DOHH2 (cell line): Measurements from ENCODE around the gene PRR16.
"Not testable (repeated sequence)": the region's sequence is repeated elsewhere in the genome, so short reads cannot be mapped to it uniquely, and the experiment has no call there.

Source experiments
- H3F3A ChIP-seq: fragments of 200-600 bp; sonication (generic), shearing (Covaris generic); 2 replicates; pipeline ENCODE4 v1.6.0; 2016; ENCODE audit warnings: antibody characterized with exemption, mild to moderate bottlenecking; ENCODE audit not compliant: control insufficient read depth, insufficient read depth
- H3K27ac ChIP-seq: fragments of 200-600 bp; sonication (generic); 2 replicates; pipeline ENCODE4 v1.5.1; 2014; ENCODE audit warnings: low read depth, mild to moderate bottlenecking, low read length, moderate library complexity
- H3K27me3 ChIP-seq: fragments of 200-600 bp; sonication (generic); 2 replicates; pipeline ENCODE4 v1.6.1; 2014; ENCODE audit warnings: mild to moderate bottlenecking, low read length, mixed read lengths; ENCODE audit not compliant: control insufficient read depth
- H3K36me3 ChIP-seq: fragments of 200-600 bp; sonication (generic); 2 replicates; pipeline ENCODE4 v1.6.1; 2014; ENCODE audit warnings: mild to moderate bottlenecking, low read length, moderate library complexity, mixed read lengths; ENCODE audit not compliant: control insufficient read depth
- H3K4me1 ChIP-seq: fragments of 200-600 bp; sonication (generic); 2 replicates; pipeline ENCODE4 v1.6.1; 2014; ENCODE audit warnings: mild to moderate bottlenecking, low read length, mixed read lengths; ENCODE audit not compliant: control insufficient read depth
- H3K4me2 ChIP-seq: fragments of 200-600 bp; sonication (generic); 2 replicates; pipeline ENCODE4 v1.6.0; 2014; ENCODE audit warnings: mild to moderate bottlenecking, low read length, moderate library complexity
- H3K4me3 ChIP-seq: fragments of 200-600 bp; sonication (generic); 2 replicates; pipeline ENCODE4 v1.5.1; 2014; ENCODE audit warnings: mild to moderate bottlenecking, low read length, mixed read lengths
- H3K79me2 ChIP-seq: fragments of 200-600 bp; sonication (generic); 2 replicates; pipeline ENCODE4 v1.6.1; 2014; ENCODE audit warnings: mild to moderate bottlenecking, low read length, mixed read lengths; ENCODE audit not compliant: control insufficient read depth
- H3K9me2 ChIP-seq: fragments of 200-600 bp; sonication (generic); replicated peaks from 2 replicates; pipeline ENCODE4 v1.6.1; 2014; ENCODE audit warnings: mild to moderate bottlenecking, low read length, mixed read lengths; ENCODE audit not compliant: control insufficient read depth
- H3K9me3 ChIP-seq: fragments of 200-600 bp; sonication (generic); 2 replicates; pipeline ENCODE4 v1.6.1; 2014; ENCODE audit warnings: antibody characterized with exemption, low read length, mixed read lengths; ENCODE audit not compliant: control insufficient read depth, insufficient read depth
- H4K20me1 ChIP-seq: fragments of 200-600 bp; sonication (generic); 2 replicates; pipeline ENCODE4 v1.6.0; 2014; ENCODE audit warnings: low read depth, mild to moderate bottlenecking, antibody characterized with exemption, low read length, moderate library complexity; ENCODE audit not compliant: control insufficient read depth, insufficient read depth
- EZH2phosphoT487 ChIP-seq: fragments of 200-600 bp; sonication (generic); IDR thresholded peaks from 2 replicates; pipeline ENCODE4 v1.6.1; 2017; ENCODE audit warnings: borderline replicate concordance, mild to moderate bottlenecking, antibody characterized with exemption, low read length, moderate library complexity, mixed read lengths
- TF ChIP-seq, protein P1 (sequence below): fragments of 200-600 bp; sonication (generic); IDR thresholded peaks from one replicate; pipeline ENCODE4 v1.5.1; 2014; ENCODE audit warnings: antibody characterized with exemption, mild to moderate bottlenecking, low read depth, low read length; ENCODE audit not compliant: poor library complexity, severe bottlenecking

PRR16 gene

DNA sequence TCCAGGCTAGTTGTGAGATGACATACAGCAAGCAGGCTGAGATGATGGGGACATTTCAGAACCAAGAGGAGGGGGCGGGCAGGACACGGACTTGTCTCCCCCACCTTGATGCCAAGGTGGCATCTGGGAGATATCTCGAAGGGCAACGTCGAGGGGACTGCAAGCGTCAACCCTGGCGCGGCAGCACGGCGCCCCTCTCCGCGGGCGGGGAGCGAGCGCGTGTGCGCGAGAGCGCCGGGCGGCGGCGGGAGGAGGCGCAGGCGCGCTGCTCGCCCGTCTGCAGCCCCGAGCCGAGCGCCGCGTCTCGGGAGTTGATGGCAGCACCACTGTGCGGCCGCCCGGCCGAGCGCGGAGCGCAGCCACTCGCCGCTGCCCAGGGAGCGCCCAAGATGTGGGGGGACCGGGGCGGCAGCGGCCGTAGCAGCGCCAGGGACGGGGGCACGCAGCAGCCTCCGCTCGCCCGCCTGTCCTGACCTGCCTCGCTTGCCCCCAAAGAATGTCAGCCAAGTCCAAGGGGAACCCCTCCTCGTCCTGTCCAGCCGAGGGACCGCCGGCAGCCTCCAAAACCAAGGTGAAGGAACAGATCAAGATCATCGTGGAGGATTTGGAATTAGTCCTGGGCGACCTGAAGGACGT, at the start of gene PRR16:
Gene PRR16 (plus strand): TSS at position 310 of the 636 bp plus-strand sequence.
- Histone ChIP-seq H3K36me3 (no peaks in the 10 kb centered on the region), H3K27ac (0 out of 2 replicates have a peak within 1 kb of the TSS, but pooled peaks have one; percentile 11), H3K9me2 (no peaks in the 10 kb centered on the region), H3K4me1 (peaks cover 13% of the 10 kb centered on the region), H3K9me3 (no peaks in the 10 kb centered on the region), H3K4me2 (peak within 1 kb of the TSS; percentile 41), H4K20me1 (no peaks in the 10 kb centered on the region), H3K4me3 (peak within 1 kb of the TSS; percentile 34), H3K79me2 (no peaks in the 10 kb centered on the region), H3K27me3 (no peaks in the 10 kb centered on the region), H3F3A (no peaks in the 10 kb centered on the region)
- TF ChIP-seq, protein P1, sequence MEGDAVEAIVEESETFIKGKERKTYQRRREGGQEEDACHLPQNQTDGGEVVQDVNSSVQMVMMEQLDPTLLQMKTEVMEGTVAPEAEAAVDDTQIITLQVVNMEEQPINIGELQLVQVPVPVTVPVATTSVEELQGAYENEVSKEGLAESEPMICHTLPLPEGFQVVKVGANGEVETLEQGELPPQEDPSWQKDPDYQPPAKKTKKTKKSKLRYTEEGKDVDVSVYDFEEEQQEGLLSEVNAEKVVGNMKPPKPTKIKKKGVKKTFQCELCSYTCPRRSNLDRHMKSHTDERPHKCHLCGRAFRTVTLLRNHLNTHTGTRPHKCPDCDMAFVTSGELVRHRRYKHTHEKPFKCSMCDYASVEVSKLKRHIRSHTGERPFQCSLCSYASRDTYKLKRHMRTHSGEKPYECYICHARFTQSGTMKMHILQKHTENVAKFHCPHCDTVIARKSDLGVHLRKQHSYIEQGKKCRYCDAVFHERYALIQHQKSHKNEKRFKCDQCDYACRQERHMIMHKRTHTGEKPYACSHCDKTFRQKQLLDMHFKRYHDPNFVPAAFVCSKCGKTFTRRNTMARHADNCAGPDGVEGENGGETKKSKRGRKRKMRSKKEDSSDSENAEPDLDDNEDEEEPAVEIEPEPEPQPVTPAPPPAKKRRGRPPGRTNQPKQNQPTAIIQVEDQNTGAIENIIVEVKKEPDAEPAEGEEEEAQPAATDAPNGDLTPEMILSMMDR: no peak
- TF ChIP-seq EZH2phosphoT487: no peak

DNA sequence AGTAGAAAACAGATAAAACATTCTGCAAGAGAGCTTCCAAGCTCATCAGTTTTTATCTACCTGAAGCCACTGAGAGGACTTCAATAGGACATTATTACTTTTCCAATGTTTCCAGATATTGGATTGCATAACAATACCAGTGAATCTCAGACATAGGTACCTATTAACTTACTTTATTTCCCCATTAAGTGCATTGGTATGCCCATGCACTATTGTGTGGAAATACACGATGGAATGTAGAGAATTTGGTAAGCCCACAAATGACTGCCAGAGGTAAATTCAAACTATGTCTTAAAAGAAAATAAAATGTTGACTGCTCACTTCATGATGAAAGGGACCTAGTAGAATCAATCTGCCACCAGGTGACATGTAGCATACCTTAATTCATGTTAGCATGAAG, 48.1 kb upstream of the PRR16 start:
- Histone ChIP-seq H3K4me1 (no peaks in the 10 kb centered on the region), H4K20me1 (no peaks in the 10 kb centered on the region), H3K4me3 (no peak overlapping the region), H3K4me2 (no peak overlapping the region), H3K79me2 (no peaks in the 10 kb centered on the region), H3K36me3 (no peaks in the 10 kb centered on the region), H3K9me2 (no peaks in the 10 kb centered on the region), H3K27ac (no peak overlapping the region), H3K27me3 (no peaks in the 10 kb centered on the region), H3K9me3 (no peaks in the 10 kb centered on the region), H3F3A (no peaks in the 10 kb centered on the region)
- TF ChIP-seq, protein P1: no peak

DNA sequence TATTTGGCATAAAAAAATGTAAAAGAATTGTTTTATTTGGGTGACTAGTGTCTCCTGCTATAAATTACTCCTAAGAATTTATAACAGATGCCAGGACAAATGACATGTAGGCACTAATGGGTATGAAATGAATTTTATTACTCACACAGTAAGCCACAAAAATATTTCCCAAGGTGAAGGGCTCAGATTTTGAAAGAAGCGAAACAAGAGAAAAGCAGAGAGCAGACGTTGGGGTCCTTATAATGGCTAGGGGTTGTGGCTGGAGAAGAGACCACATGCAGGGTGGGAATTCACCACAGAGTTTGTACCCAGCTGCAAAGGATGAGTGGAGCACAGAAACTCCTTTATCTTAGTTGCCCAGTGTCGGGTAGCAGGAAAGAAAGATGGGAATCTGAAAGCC, 45.0 kb upstream of the PRR16 start:
- H3K27ac ChIP-seq: no peak overlapping the region
- H4K20me1 ChIP-seq: no peaks in the 10 kb centered on the region
- H3K4me3 ChIP-seq: no peak overlapping the region
- H3F3A ChIP-seq: no peaks in the 10 kb centered on the region
- no peaks in the 10 kb centered on the region for H3K36me3 ChIP-seq
- H3K79me2 ChIP-seq: no peaks in the 10 kb centered on the region
- H3K4me2 ChIP-seq: no peak overlapping the region
- TF ChIP-seq, protein P1: no peak
- no peak for TF ChIP-seq EZH2phosphoT487
- no peaks in the 10 kb centered on the region for H3K9me3 ChIP-seq
- no peaks in the 10 kb centered on the region for H3K27me3 ChIP-seq
- H3K4me1 ChIP-seq: no peaks in the 10 kb centered on the region
- no peaks in the 10 kb centered on the region for H3K9me2 ChIP-seq

DNA sequence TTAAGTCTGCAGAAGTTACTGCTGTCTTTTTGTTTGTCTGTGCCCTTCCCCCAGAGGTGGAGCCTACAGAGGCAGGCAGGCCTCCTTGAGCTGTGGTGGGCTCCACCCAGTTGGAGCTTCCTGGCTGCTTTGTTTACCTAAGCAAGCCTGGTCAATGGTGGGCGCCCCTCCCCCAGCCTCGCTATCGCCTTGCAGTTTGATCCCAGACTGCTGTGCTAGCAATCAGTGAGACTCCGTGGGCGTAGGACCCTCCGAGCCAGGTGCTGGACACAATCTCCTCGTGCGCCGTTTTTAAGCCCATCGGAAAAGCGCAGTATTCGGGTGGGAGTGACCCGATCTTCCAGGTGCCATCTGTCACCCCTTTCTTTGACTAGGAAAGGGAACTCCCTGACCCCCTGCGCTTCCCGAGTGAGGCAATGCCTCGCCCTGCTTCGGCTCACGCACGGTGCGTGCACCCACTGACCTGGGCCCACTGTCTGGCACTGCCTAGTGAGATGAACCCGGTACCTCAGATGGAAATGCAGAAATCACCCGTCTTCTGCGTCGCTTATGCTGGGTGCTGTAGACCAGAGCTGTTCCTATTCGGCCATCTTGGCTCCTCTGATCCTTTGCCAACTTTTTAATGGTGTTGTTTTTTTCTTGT, 37.3 kb upstream of the PRR16 start:
- not testable (repeated sequence) for H4K20me1 ChIP-seq, H3K79me2 ChIP-seq, H3K4me1 ChIP-seq, H3K4me2 ChIP-seq, H3K27me3 ChIP-seq, H3K4me3 ChIP-seq, H3K27ac ChIP-seq, H3F3A ChIP-seq, H3K9me3 ChIP-seq, H3K36me3 ChIP-seq, H3K9me2 ChIP-seq
